B cell (primary cell): ENCODE results near the gene AFF2. TPM values are rescaled to one million over a fixed set of nuclear protein-coding genes. Genes with fewer than 3 reads are reported as not detected.

Source experiments
- ATAC-seq: fragments of 200-7000 bp; cut with Tn5 transposase; one replicate; pipeline ENCODE4 v1.10.0; 2021; ENCODE audit warnings: low read depth, mild to moderate bottlenecking, moderate number of reproducible peaks, moderate library complexity
- CTCF ChIA-PET: fragments of 350-600 bp; sonication (Branson Sonifier 250); formaldehyde crosslinking; loops from one replicate; lab custom pipeline; 2021; ENCODE audit warnings: antibody characterized with exemption, inconsistent platforms; lab: Charles Lee
- POLR2A ChIA-PET: fragments of 350-600 bp; sonication (Branson Sonifier 250); formaldehyde crosslinking; loops from one replicate; lab custom pipeline; 2021; ENCODE audit warnings: antibody characterized with exemption; lab: Charles Lee
- DNase-seq: peaks from one replicate; pipeline ENCODE4 v3.0.0; 2013
- H2AFZ ChIP-seq: 2 replicates; pipeline ENCODE4 v1.6.1; 2012; ENCODE audit warnings: mild to moderate bottlenecking, low read depth, low read length; ENCODE audit not compliant: insufficient read depth, poor library complexity, severe bottlenecking
- H3K27ac ChIP-seq, 2 donors: 1 replicate in 1 of 2; 2 replicates in 1 of 2; pipeline ENCODE4 v1.5.1; 2012 to 2013; ENCODE audit warnings: low read length in 2 of 2, mild to moderate bottlenecking in 2 of 2, moderate library complexity in 1 of 2
- H3K27me3 ChIP-seq, 4 experiments: fragments of 200-600 bp in 1 of 4; sonication (generic) in 1 of 4; replicated peaks in 1 of 4; 1 replicate in 2 of 4; 2 replicates in 2 of 4; pipeline versions ENCODE4 v1.6.1 to v1.7.0; 2013 to 2016; ENCODE audit warnings: low read length in 3 of 4, mild to moderate bottlenecking in 2 of 4, mixed read lengths in 1 of 4, moderate library complexity in 1 of 4; ENCODE audit not compliant: insufficient read depth in 4 of 4, control insufficient read depth in 3 of 4; ENCODE audit errors: control extremely low read depth in 1 of 4
- H3K36me3 ChIP-seq, 2 experiments: replicated peaks in 1 of 2; 1 replicate in 1 of 2; 2 replicates in 1 of 2; pipeline versions ENCODE4 v1.6.1 to v1.7.1; 2013; ENCODE audit warnings: low read length in 1 of 2; ENCODE audit not compliant: insufficient read depth in 2 of 2, control insufficient read depth in 1 of 2; ENCODE audit errors: control extremely low read depth in 1 of 2, extremely low read depth in 1 of 2
- H3K4me1 ChIP-seq, 2 donors: fragments of 200-600 bp in 1 of 2; sonication (generic) in 1 of 2; 1 replicate in 1 of 2; 2 replicates in 1 of 2; pipeline versions ENCODE4 v1.5.1 to v1.6.1; 2013 to 2017; ENCODE audit warnings: low read length in 2 of 2; ENCODE audit not compliant: control insufficient read depth in 2 of 2, insufficient read depth in 2 of 2
- H3K4me2 ChIP-seq: replicated peaks from 2 replicates; pipeline ENCODE3; 2012; ENCODE audit warnings: mild to moderate bottlenecking, low read depth, low read length; ENCODE audit not compliant: poor library complexity, severe bottlenecking
- H3K4me3 ChIP-seq, 5 experiments: fragments of 200-600 bp in 1 of 5; sonication (generic) in 1 of 5; 1 replicate in 3 of 5; 2 replicates in 2 of 5; pipeline versions ENCODE4 v1.5.1 to v1.7.0; 2011 to 2016; ENCODE audit warnings: low read length in 4 of 5, mild to moderate bottlenecking in 4 of 5, low read depth in 2 of 5, control low read depth in 1 of 5, moderate library complexity in 1 of 5; ENCODE audit not compliant: insufficient read depth in 1 of 5; ENCODE audit errors: control extremely low read depth in 1 of 5, extremely low read depth in 1 of 5
- H3K79me2 ChIP-seq: fragments of 200-600 bp; sonication (generic); one replicate; pipeline ENCODE4 v1.6.0; 2016; ENCODE audit warnings: low read length; ENCODE audit not compliant: control insufficient read depth, insufficient read depth
- H3K9ac ChIP-seq: fragments of 200-600 bp; sonication (generic); 2 replicates; pipeline ENCODE4 v1.6.1; 2017; ENCODE audit warnings: mild to moderate bottlenecking, low read length, moderate library complexity
- H3K9me3 ChIP-seq, 3 donors: one replicate each; pipeline versions ENCODE4 v1.6.1 to v1.7.1; 2013; ENCODE audit warnings: low read length in 2 of 3; ENCODE audit not compliant: control insufficient read depth in 2 of 3, insufficient read depth in 1 of 3; ENCODE audit errors: control extremely low read depth in 1 of 3
- H4K20me1 ChIP-seq: 2 replicates; pipeline ENCODE4 v1.6.0; 2012; ENCODE audit warnings: mild to moderate bottlenecking, low read length; ENCODE audit not compliant: insufficient read depth, control insufficient read depth, poor library complexity, severe bottlenecking
- H3K27ac Mint-ChIP-seq: one replicate; pipeline ENCODE4 v1.8.0; 2021; ENCODE audit warnings: mixed read lengths
- H3K27me3 Mint-ChIP-seq: one replicate; pipeline ENCODE4 v1.8.0; 2021; ENCODE audit warnings: mixed read lengths
- H3K4me1 Mint-ChIP-seq: one replicate; pipeline ENCODE4 v1.8.0; 2021; ENCODE audit warnings: mixed read lengths
- H3K4me3 Mint-ChIP-seq: one replicate; pipeline ENCODE4 v1.8.0; 2021; ENCODE audit warnings: mixed read lengths
- H3K9me3 Mint-ChIP-seq: one replicate; pipeline ENCODE4 v1.8.0; 2022; ENCODE audit warnings: mixed read lengths; ENCODE audit not compliant: insufficient read depth
- CTCF ChIP-seq: fragments of 200-600 bp; IDR thresholded peaks from one replicate; pipeline ENCODE4 v1.8.0; 2022; ENCODE audit warnings: antibody characterized with exemption, mild to moderate bottlenecking
- EZH2 ChIP-seq: IDR thresholded peaks from 2 replicates; pipeline ENCODE4 v1.6.1; 2012; ENCODE audit warnings: borderline replicate concordance, low read depth, mild to moderate bottlenecking, moderate library complexity, low read length; ENCODE audit not compliant: insufficient read depth, poor library complexity, severe bottlenecking
- WGBS: methylation state at CpG from one replicate; pipeline ENCODE4 v1.1.5; 2013; ENCODE audit warnings: missing lambda C conversion rate; ENCODE audit not compliant: insufficient coverage; 5-methylcytosine and 5-hydroxymethylcytosine counted together
- intact Hi-C: fragments of 100-400 bp; cut with micrococcal nuclease; formaldehyde crosslinking; loops from one replicate; pipeline ENCODE4 v1.10.0; 2022
- polyA plus RNA-seq: library from polyadenylated mRNA; depleted of rRNA; stranded (reverse); fragments of >200 nt; gene quantifications from 2 replicates; pipeline ENCODE4 v1.2.3, GENCODE V29; 2012
- total RNA-seq, 2 donors: library from RNA; stranded (reverse); fragments of 120-200 nt in 1 of 2; gene quantifications; 1 replicate in 1 of 2; 2 replicates in 1 of 2; pipeline versions ENCODE4 v1.2.3 to v1.2.4, GENCODE V29; 2013 to 2022

AFF2 gene
- total and polyA plus RNA-seq, 2 donors (not counting 1 experiment from before 2014, with no cell fraction given) = 0.06 to 12.0 TPM

DNA sequence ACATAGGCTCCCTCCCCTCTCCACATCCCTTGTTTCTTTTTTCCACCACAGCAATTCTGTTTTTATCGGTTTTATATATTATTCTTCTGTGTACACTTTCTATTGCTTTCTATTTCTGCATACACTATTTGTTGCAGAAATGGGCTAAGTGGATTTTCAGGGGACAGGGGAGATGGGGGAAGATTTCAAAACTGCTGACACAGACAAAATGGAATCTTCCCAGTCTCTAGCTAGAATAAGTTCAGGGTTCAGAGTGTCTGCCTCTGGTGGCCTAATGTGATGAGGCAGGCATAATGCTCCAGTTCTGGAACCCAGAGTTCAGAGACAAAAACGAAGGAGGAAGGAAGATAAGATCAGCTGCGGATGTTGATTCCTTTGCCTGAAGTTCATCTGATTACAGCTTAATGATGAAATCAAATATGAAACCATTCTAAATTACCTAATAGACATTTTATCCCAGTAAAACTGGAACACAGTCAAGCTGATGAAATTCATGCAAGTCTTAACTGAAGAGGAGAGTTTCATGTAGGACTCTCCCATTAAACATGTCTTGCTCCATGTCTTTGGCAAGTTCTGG lies 447.1 kb downstream of the AFF2 start:
- H3K9me3 Mint-ChIP-seq = no peaks in the 10 kb centered on the region

GRCh38 chrX:148956352-148956751 lies 455.9 kb downstream of the AFF2 start:
- no peak overlapping the region for H3K27ac ChIP-seq
- H3K4me2 ChIP-seq = no peak overlapping the region
- no peaks in the 10 kb centered on the region for H3K27me3 Mint-ChIP-seq
- ChIA-PET POLR2A (no interaction called here), CTCF (no interaction called here)
- no peaks in the 10 kb centered on the region for H3K27me3 ChIP-seq
- H3K36me3 ChIP-seq = no peaks in the 10 kb centered on the region
- H3K4me3 ChIP-seq = no peak overlapping the region
- no peaks in the 10 kb centered on the region for H3K79me2 ChIP-seq
- 73% methylated on average over 2 of the region's 3 CpGs for WGBS
- intact Hi-C loops = no loop called here
- no peak overlapping the region for H3K27ac Mint-ChIP-seq
- ATAC-seq (no peak), DNase-seq (no peak)
- no peak overlapping the region for H3K4me3 Mint-ChIP-seq
- no peaks in the 10 kb centered on the region for H3K9me3 Mint-ChIP-seq
- TF ChIP-seq EZH2 (no peak), CTCF (no peak)
- H3K4me1 Mint-ChIP-seq = no peaks in the 10 kb centered on the region
- no peak overlapping the region for H2AFZ ChIP-seq
- no peaks in the 10 kb centered on the region for H3K9me3 ChIP-seq
- no peaks in the 10 kb centered on the region for H3K4me1 ChIP-seq
- H3K9ac ChIP-seq = no peak overlapping the region
- H4K20me1 ChIP-seq = no peaks in the 10 kb centered on the region

More for the DNA sequence above, 447.1 kb downstream of the AFF2 start:
- no peak overlapping the region for H3K4me3 ChIP-seq
- no peak overlapping the region for H3K27ac Mint-ChIP-seq
- H3K79me2 ChIP-seq = no peaks in the 10 kb centered on the region
- CTCF ChIA-PET = no interaction called here
- H3K27me3 ChIP-seq = no peaks in the 10 kb centered on the region
- no peak overlapping the region for H3K9ac ChIP-seq
- ATAC-seq = no peak
- intact Hi-C loops = no loop called here
- H3K27me3 Mint-ChIP-seq = no peaks in the 10 kb centered on the region
- no peak overlapping the region for H2AFZ ChIP-seq
- H3K4me1 ChIP-seq = no peaks in the 10 kb centered on the region
- no CpG with 5 or more reads among the region's 3 CpGs for WGBS
- no peak overlapping the region for H3K4me3 Mint-ChIP-seq
- no peak for TF ChIP-seq CTCF
- no peak for TF ChIP-seq EZH2
- no peaks in the 10 kb centered on the region for H3K9me3 ChIP-seq
- no peaks in the 10 kb centered on the region for H4K20me1 ChIP-seq
- no peak overlapping the region for H3K27ac ChIP-seq
- no peaks in the 10 kb centered on the region for H3K4me1 Mint-ChIP-seq
- no peak overlapping the region for H3K4me2 ChIP-seq
- POLR2A ChIA-PET = no interaction called here
- no peaks in the 10 kb centered on the region for H3K36me3 ChIP-seq
- no peak for DNase-seq
